Central memory CD8-positive, alpha-beta T cell (primary cell): ENCODE measurements around the gene GPHA2.
A peak's percentile ranks its signal among the peaks of the same experiment; 100 is the strongest.
"Not testable (repeated sequence)": the region's sequence is repeated elsewhere in the genome, so short reads cannot be mapped to it uniquely, and the experiment has no call there.

Source experiments
- ATAC-seq: fragments of 150-1000 bp; cut with Tn5 transposase; replicated peaks from 2 replicates; pipeline ENCODE4 v1.10.0; 2022; ENCODE audit warnings: mild to moderate bottlenecking, moderate FRiP score, moderate number of reproducible peaks; ENCODE audit not compliant: poor library complexity, severe bottlenecking; ENCODE audit errors: extremely low read depth
- DNase-seq, 2 donors: peaks; one replicate each; pipeline ENCODE4 v3.0.0; 2021; ENCODE audit warnings: low spot score in 2 of 2
- H3K27ac Mint-ChIP-seq: one replicate; pipeline ENCODE4 v1.8.0; 2022; ENCODE audit warnings: low read depth, mild to moderate bottlenecking, moderate library complexity, mixed read lengths
- H3K27me3 Mint-ChIP-seq: one replicate; pipeline ENCODE4 v1.8.0; 2022; ENCODE audit warnings: mixed read lengths
- H3K36me3 Mint-ChIP-seq: one replicate; pipeline ENCODE4 v1.8.0; 2022; ENCODE audit warnings: mild to moderate bottlenecking, moderate library complexity, mixed read lengths; ENCODE audit not compliant: insufficient read depth
- H3K4me1 Mint-ChIP-seq: one replicate; pipeline ENCODE4 v1.8.0; 2022; ENCODE audit warnings: mixed read lengths
- H3K4me3 Mint-ChIP-seq: one replicate; pipeline ENCODE4 v1.8.0; 2022; ENCODE audit warnings: mild to moderate bottlenecking, moderate library complexity, mixed read lengths
- H3K9me3 Mint-ChIP-seq: one replicate; pipeline ENCODE4 v1.8.0; 2022; ENCODE audit warnings: mixed read lengths

The GPHA2 gene, protein sequence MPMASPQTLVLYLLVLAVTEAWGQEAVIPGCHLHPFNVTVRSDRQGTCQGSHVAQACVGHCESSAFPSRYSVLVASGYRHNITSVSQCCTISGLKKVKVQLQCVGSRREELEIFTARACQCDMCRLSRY

DNA sequence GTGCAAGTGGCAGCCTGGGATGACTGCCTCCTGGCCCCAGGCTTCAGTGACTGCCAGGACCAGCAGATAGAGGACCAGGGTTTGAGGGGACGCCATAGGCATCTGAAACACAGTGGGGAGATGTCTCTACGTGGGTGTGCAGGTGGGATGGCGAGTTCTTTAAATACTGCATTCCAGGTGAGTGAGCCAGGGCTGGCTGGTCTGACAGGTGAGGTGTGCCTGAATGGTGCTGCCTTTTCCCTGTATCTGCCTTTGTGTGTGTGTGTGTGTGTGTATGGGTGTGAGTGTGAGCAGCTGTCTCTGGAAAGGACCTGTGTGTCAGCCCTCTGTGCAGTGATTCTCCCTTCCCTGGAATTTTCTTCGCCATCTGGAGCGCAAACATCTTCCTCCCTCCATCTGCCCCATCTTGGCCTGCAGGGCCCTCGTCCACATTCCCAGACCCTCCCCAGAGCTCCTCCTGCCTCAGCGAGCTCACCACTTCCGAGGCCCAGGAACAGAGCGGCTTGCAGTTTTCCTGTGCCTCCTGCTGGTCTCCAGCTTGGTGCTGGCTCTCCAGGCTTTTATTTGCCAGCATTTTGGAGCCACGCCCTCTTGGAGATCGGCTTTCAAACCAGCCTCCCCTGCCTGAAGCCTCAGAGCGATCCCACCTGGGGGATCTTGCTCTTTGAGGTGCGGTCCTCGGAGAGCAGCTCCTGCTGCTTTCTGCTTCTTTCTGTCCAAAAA, at the start of gene GPHA2:
GPHA2 (minus strand) TSS at position 535 of the 723 bp plus-strand sequence; CDS start at position 102, 433 bp downstream.
- no peak for ATAC-seq
- no peak for DNase-seq

DNA sequence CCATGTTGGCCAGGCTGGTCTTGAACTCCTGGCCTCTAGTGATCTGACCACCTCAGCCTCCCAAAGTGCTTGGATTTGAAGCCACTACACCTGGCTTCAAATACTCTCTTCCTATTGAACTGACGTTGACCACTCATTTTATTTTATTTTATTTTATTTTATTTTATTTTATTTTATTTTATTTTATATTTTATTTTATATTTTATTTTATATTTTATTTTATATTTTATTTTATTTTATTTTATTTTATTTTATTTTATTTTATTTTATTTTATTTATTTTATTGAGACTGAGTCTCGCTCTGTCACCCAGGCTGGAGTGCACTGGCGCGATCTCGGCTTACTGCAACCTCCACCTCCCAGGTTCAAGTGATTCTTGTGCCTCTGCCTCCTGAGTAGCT, 47.6 kb upstream of the GPHA2 start:
- not testable (repeated sequence) for H3K27ac Mint-ChIP-seq, H3K9me3 Mint-ChIP-seq, H3K36me3 Mint-ChIP-seq, ATAC-seq, H3K4me3 Mint-ChIP-seq, H3K4me1 Mint-ChIP-seq, DNase-seq
- H3K27me3 Mint-ChIP-seq, result peaks cover 42% of the 10 kb centered on the region

More for the DNA sequence above, at the start of gene GPHA2:
- Mint-ChIP-seq H3K27me3 (no peaks in the 10 kb centered on the region), H3K4me1 (no peaks in the 10 kb centered on the region), H3K4me3 (no peak within 1 kb of the TSS), H3K36me3 (peaks cover 5% of the 10 kb centered on the region), H3K9me3 (no peaks in the 10 kb centered on the region), H3K27ac (no peak within 1 kb of the TSS)

DNA sequence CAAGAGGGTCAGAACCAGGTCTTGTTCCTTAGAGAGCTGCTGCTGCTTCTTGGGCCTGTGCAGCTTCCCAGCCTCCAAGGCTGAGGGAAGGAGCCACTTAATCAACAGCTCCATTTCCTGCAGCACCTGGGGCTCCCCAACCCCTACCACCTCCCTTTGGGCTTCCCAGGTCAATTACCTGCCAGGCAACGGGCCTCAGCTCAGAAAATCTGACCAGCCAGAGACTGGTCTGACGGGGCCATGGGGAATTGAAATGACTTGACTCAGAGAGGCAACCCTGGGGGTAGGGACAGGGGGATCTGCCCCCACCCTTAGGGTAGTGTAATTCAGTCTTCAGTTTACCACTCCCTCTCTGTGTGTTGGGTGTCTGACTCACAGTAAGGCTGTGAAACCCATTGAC, 41.0 kb upstream of the GPHA2 start:
- no peaks in the 10 kb centered on the region for H3K4me1 Mint-ChIP-seq
- H3K4me3 Mint-ChIP-seq, result no peak overlapping the region
- no peak overlapping the region for H3K27ac Mint-ChIP-seq
- peaks cover 2% of the 10 kb centered on the region for H3K36me3 Mint-ChIP-seq
- DNase-seq, result no peak
- H3K9me3 Mint-ChIP-seq, result no peaks in the 10 kb centered on the region
- peaks cover 14% of the 10 kb centered on the region for H3K27me3 Mint-ChIP-seq
- ATAC-seq, result no peak

DNA sequence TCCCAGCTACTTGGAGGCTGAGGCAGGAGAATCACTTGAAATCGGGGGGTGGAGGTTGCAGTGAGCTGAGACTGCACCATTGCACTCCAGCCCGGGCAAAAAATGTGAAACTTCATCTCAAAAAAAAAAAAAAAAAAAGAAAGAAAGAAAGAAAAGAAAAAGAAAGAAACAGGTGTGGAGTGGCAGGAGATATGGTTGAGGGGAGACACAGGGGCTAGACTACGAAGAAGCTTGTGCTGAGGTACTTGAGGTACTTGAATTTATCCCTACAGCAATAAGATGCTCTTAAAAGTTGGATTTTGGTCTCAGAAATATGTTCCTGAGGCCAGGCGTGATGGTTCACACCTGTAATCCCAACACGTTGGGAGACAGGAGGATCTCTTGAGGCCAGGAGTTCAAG, 38.4 kb upstream of the GPHA2 start:
- H3K36me3 Mint-ChIP-seq, result peaks cover 4% of the 10 kb centered on the region
- no peaks in the 10 kb centered on the region for H3K27me3 Mint-ChIP-seq
- H3K27ac Mint-ChIP-seq, result no peak overlapping the region
- ATAC-seq, result no peak
- DNase-seq, result no peak
- H3K4me3 Mint-ChIP-seq, result no peak overlapping the region
- no peaks in the 10 kb centered on the region for H3K4me1 Mint-ChIP-seq
- H3K9me3 Mint-ChIP-seq, result no peaks in the 10 kb centered on the region

DNA sequence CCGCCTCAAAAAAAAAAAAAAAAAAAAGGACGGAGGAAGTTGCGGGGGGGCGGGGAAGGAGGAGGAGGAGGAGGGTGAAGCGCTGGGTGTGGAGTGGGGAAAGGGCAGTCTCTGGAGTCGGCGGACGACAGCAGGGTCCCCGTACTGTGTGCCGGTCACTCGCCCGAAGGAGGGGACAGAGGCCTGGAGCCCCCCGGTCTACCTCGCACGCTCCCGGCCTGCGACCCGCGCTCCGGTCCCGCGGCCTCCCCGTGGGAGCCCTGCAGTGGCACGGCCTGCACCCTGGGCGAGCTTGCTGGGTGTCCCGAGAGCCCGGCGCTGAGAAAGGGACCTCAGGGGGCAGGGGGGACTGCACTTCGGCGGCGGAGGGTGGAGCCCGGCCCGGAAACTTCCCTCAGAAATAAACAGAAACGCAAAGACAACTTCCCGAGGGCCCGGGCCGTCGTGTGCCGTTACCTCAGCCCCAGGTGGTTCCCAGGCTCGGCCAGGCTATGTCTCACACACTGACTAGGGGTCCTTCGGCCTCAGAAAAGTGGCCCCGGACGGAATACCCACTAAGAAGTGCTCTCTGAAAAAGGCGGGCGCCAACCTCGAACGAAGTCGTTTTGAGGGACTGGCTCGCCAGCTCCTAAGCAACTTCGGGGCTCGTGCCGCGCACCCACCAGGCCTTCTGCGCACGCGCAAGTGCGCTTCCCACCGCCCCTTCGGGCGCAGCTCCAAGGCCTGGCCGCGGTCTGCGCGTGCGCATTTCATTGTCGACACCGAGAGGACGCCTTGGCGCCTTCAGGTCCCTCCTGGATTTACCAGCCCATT, 35.9 kb upstream of the GPHA2 start, which contains the start of gene MAJIN:
MAJIN (minus strand) TSS at position 688 of the 813 bp plus-strand sequence. CDS start 12,703 bp downstream, outside the sequence.
- H3K4me3 Mint-ChIP-seq, result peak within 1 kb of the TSS; percentile 42
- H3K27ac Mint-ChIP-seq, result no peak within 1 kb of the TSS
- ATAC-seq (peak; percentile 19), DNase-seq (peak; percentile 52 to 64)
- no peaks in the 10 kb centered on the region for H3K27me3 Mint-ChIP-seq
- no peaks in the 10 kb centered on the region for H3K4me1 Mint-ChIP-seq
- H3K36me3 Mint-ChIP-seq, result peaks cover 3% of the 10 kb centered on the region
- no peaks in the 10 kb centered on the region for H3K9me3 Mint-ChIP-seq

DNA sequence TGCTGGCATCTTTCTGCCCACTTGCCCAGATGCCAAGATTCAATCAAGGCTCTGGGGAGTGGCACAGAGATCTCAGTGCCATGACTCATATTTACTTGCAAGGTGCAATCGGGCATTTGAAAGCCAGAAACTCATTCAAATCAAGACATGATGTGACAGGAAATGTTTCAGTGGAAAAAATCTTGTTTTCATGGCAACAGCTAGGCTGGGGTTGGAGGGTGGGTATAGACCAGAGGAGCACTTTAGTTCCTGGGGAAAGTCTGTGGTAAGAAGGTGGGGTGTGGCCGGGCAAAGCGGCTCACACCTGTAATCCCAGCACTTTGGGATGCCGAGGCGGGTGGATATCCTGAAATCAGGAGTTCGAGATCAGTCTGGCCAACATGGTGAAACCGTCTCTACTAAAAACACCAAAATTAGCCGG, 35.0 kb upstream of the GPHA2 start:
- no peaks in the 10 kb centered on the region for H3K9me3 Mint-ChIP-seq
- H3K4me3 Mint-ChIP-seq, result peak overlapping the region; percentile 20
- DNase-seq, result no peak
- H3K27ac Mint-ChIP-seq, result no peak overlapping the region
- no peak for ATAC-seq
- H3K27me3 Mint-ChIP-seq, result no peaks in the 10 kb centered on the region
- no peaks in the 10 kb centered on the region for H3K4me1 Mint-ChIP-seq
- peaks cover 3% of the 10 kb centered on the region for H3K36me3 Mint-ChIP-seq

DNA sequence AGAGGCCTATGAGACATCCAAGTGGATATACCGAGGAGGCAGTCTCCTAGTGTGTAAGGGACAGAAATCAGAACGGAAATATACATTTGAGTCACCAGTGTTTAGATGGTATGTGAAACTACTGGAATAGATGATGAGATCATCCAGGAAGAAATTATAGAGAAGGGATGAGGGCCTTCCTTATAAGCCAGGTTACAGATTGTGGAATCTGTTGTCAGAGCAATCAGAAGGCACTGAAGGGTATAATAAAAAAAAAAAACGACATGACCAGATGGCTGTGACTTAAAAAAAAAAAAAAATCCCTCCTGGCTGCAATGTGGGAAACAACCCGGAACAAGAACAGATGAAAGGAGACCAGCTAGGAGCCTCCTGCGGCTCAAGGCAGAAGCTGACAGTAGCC, 33.5 kb upstream of the GPHA2 start:
- H3K27me3 Mint-ChIP-seq, result no peaks in the 10 kb centered on the region
- no peak for DNase-seq
- no peaks in the 10 kb centered on the region for H3K4me1 Mint-ChIP-seq
- ATAC-seq, result no peak
- no peak overlapping the region for H3K4me3 Mint-ChIP-seq
- peaks cover 3% of the 10 kb centered on the region for H3K36me3 Mint-ChIP-seq
- no peaks in the 10 kb centered on the region for H3K9me3 Mint-ChIP-seq
- no peak overlapping the region for H3K27ac Mint-ChIP-seq

DNA sequence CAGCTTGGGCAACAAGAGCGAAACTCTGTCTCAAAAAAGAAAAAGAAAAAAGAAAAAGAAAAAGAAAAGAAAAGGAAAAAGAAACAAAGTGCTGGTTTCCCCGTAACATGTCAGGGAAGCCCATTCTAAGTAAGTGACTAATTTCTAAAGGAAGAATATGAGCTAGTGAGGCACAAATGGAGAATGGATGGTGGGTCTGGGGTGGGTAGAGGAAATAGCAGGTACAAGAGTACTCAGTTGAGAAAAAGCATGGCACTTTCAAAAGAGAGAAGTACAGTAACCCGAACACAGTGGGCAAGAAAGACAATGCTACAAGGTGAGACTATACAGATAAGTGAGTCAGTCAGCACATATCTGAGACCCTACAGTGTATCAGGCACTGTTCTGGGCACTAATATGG, 31.7 kb upstream of the GPHA2 start:
- no peaks in the 10 kb centered on the region for H3K9me3 Mint-ChIP-seq
- no peak overlapping the region for H3K27ac Mint-ChIP-seq
- ATAC-seq (no peak), DNase-seq (no peak)
- H3K4me3 Mint-ChIP-seq, result no peak overlapping the region
- peaks cover 3% of the 10 kb centered on the region for H3K36me3 Mint-ChIP-seq
- peaks cover 4% of the 10 kb centered on the region for H3K27me3 Mint-ChIP-seq
- no peaks in the 10 kb centered on the region for H3K4me1 Mint-ChIP-seq

DNA sequence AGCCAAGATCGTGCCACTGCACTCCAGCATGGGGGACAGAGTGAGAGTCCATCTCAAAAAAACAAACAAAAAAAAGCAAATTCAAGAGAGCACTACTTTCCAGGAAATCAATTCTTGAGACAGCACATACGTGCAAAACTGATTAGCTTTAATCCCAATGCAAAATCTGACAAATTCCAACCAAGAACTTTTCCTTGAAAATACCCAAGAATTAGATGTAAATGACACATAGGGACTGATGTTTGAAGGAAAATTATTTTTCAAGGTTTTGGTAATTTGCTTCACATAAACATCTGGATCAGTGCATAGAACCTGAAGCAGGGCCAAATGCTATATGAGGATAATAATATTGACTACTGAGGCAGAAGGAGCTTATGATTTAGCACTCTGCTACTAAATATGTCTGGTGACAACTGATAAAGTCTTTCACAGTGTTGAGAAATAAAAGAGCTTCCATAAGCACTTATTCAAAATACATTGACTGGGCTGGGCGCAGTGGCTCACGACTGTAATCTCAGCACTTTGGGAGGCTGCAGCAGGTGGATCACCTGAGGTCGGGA, 27.5 kb upstream of the GPHA2 start:
- no peaks in the 10 kb centered on the region for H3K36me3 Mint-ChIP-seq

DNA sequence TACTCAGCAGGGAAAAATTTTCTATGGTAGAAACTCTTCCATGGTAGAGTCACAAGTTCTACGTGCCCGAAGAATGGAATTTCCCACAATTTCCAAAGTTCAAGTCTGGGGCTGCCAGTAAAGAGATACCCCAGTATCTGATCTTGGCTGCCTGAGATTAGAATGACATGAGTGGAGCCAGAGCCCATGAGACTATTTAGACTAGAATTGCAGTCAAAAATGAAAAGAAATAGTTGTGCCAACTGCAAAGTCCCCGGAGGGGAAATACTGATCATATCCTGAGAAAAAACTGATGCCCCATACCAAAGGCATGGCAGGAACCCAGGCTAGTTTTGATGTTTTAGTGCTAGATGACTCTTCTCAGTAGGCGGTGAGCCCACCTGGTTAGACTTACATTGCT, 25.0 kb upstream of the GPHA2 start:
- ATAC-seq (no peak), DNase-seq (no peak)
- Mint-ChIP-seq H3K27ac (no peak overlapping the region), H3K9me3 (no peaks in the 10 kb centered on the region), H3K4me1 (no peaks in the 10 kb centered on the region), H3K4me3 (no peak overlapping the region), H3K27me3 (peaks cover 21% of the 10 kb centered on the region), H3K36me3 (no peaks in the 10 kb centered on the region)

More for the DNA sequence above, 27.5 kb upstream of the GPHA2 start:
- DNase-seq, result no peak
- no peak for ATAC-seq
- Mint-ChIP-seq H3K27ac (no peak overlapping the region), H3K4me3 (no peak overlapping the region), H3K27me3 (peaks cover 12% of the 10 kb centered on the region), H3K9me3 (no peaks in the 10 kb centered on the region), H3K4me1 (no peaks in the 10 kb centered on the region)

DNA sequence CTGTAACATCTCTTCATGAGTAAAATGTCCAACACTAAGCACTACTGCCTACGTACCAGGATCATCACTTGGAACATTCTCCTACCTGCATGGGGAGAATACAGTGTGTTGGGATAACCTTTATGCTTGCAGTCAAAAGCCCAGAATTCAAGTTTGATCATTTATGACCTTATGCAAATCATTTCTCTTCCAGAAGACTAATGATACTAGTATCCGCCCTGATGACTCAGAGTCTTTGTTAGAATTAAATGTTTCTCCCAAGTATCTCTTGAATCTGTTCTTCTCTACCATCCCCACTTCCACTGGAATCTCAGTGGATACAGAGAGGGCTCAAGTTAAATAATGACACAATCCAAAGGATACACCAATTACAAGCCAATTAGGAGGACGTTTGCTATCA, 23.8 kb upstream of the GPHA2 start:
- Mint-ChIP-seq H3K36me3 (no peaks in the 10 kb centered on the region), H3K9me3 (no peaks in the 10 kb centered on the region), H3K4me1 (no peaks in the 10 kb centered on the region), H3K27me3 (peaks cover 21% of the 10 kb centered on the region), H3K4me3 (no peak overlapping the region), H3K27ac (no peak overlapping the region)
- DNase-seq (no peak), ATAC-seq (no peak)

DNA sequence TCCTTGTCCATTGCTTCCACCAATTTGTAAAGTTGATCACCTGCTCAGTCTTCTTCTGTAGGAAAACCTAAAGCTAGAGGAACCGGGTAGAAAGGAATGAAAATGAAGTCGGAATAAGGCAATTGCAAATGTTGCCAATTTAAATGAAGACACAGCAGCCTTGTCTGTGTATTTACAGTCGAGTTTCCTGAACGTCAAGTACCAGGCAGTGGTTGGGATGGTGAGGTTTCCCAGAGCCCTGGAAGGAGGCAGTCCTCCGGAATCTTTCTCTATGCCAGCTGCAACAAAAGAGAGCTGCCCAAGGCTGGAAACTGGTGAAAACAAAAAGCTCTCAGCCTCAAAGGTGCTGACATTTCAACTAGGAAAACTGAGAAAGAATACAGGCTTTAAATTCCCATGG, 18.5 kb upstream of the GPHA2 start:
- H3K4me3 Mint-ChIP-seq, result no peak overlapping the region
- peaks cover 33% of the 10 kb centered on the region for H3K27me3 Mint-ChIP-seq
- DNase-seq (no peak), ATAC-seq (no peak)
- peaks cover 2% of the 10 kb centered on the region for H3K36me3 Mint-ChIP-seq
- H3K27ac Mint-ChIP-seq, result no peak overlapping the region
- H3K9me3 Mint-ChIP-seq, result no peaks in the 10 kb centered on the region
- no peaks in the 10 kb centered on the region for H3K4me1 Mint-ChIP-seq
